IPS DF 6.9 (cell line): Measurements from ENCODE around the gene CCDC27.

ENCODE experiments used
- DNase-seq: peaks from one replicate; pipeline ENCODE4 v3.0.0-alpha.2; 2013; ENCODE audit warnings: low read depth, low spot score
- H3K27ac ChIP-seq: one replicate; pipeline ENCODE4 v1.5.1; 2013; ENCODE audit warnings: low read length, control low read depth
- H3K27me3 ChIP-seq: 2 replicates; pipeline ENCODE4 v1.6.1; 2013; ENCODE audit warnings: mild to moderate bottlenecking, low read length; ENCODE audit not compliant: control insufficient read depth, insufficient read depth
- H3K36me3 ChIP-seq: 2 replicates; pipeline ENCODE4 v1.6.1; 2013; ENCODE audit warnings: low read length; ENCODE audit not compliant: control insufficient read depth, insufficient read depth
- H3K4me1 ChIP-seq: 2 replicates; pipeline ENCODE4 v1.6.1; 2013; ENCODE audit warnings: low read length; ENCODE audit not compliant: control insufficient read depth, insufficient read depth
- H3K4me3 ChIP-seq: 2 replicates; pipeline ENCODE4 v1.5.1; 2013; ENCODE audit warnings: mild to moderate bottlenecking, low read length
- H3K9me3 ChIP-seq: 2 replicates; pipeline ENCODE4 v1.6.1; 2013; ENCODE audit warnings: low read length, inconsistent platforms; ENCODE audit not compliant: control insufficient read depth, insufficient read depth
- WGBS: extraction: QIAGEN DNeasy Blood & Tissue Kit; methylation state at CpG from one replicate; pipeline ENCODE4 v1.1.7; 2013; ENCODE audit warnings: mixed read lengths, missing lambda C conversion rate; ENCODE audit not compliant: insufficient read length, insufficient coverage; 5-methylcytosine and 5-hydroxymethylcytosine counted together

The CCDC27 gene

DNA sequence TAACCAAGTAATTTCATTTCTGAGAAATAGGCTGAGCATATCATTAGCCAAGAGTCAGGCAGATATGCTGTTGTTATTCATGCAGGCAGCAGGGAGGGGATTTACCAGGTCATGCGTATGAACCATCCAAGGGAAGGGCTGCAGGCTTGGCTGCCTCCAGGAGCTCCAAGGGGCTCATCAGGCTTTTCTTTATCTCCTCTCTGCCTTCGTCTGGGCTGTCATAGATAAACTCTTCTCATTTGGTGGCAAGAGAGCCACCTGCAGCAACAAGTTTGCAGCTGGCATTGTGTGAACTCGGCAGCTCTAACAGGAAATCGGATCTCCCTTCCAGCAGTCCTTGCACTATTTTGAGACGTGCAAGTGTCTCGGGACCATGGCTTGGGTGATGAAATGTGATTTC, 7.5 kb downstream of the CCDC27 start:
- Histone ChIP-seq H3K36me3 (no peaks in the 10 kb centered on the region), H3K4me3 (no peak overlapping the region), H3K27ac (no peak overlapping the region), H3K4me1 (no peaks in the 10 kb centered on the region), H3K27me3 (no peaks in the 10 kb centered on the region), H3K9me3 (no peaks in the 10 kb centered on the region; the same call in 1 of the 2 replicates)
- DNase-seq: no peak
- WGBS: no CpG with 5 or more reads among the region's 6 CpGs

DNA sequence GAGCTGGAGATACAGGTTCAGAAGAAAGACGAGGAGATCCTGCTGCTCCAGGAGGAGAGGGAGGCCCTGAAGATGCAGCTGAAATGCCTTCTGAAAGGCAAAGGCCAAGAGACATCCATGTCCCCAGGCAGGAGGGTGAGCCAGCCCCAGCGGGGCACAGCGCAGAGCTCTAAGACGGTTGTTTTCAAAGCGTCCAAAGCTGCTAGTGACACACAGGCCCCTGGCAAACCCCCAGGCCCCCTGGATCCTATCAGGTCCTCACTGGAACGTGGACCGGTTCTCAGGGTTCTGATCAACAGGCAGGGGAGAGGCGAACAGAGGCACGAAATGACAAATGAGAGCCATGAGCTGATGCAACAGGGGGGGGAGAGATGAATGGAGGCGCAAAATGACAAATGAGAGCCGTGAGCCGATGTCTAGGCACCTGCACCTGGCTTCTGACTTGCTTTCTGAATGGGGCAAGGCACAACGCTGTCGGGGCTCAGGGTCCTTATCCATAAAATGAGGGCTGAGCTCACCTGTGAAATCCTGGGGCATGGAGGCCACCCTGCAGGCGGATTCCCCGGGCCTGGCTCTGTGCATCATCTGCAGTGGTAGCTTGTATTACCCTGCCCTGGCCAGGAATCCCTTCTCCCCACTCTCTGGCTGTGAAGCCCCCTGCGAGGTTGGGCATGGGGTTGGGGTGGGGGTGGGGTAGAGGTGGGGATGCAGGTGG, 9.2 kb downstream of the CCDC27 start:
- Histone ChIP-seq H3K36me3 (no peaks in the 10 kb centered on the region), H3K9me3 (no peaks in the 10 kb centered on the region; the same call in 1 of the 2 replicates), H3K27ac (no peak overlapping the region), H3K27me3 (no peaks in the 10 kb centered on the region), H3K4me3 (no peak overlapping the region), H3K4me1 (no peaks in the 10 kb centered on the region)
- no CpG with 5 or more reads among the region's 17 CpGs for WGBS
- no peak for DNase-seq

GRCh38 chr1:3762151-3762872, 10.1 kb downstream of the CCDC27 start:
- H3K27ac ChIP-seq: no peak overlapping the region
- no peaks in the 10 kb centered on the region for H3K4me1 ChIP-seq
- WGBS: no CpG with 5 or more reads among the region's 15 CpGs
- no peak for DNase-seq
- no peaks in the 10 kb centered on the region; the same call in 1 of the 2 replicates for H3K9me3 ChIP-seq
- no peak overlapping the region for H3K4me3 ChIP-seq
- no peaks in the 10 kb centered on the region for H3K36me3 ChIP-seq
- H3K27me3 ChIP-seq: no peaks in the 10 kb centered on the region

DNA sequence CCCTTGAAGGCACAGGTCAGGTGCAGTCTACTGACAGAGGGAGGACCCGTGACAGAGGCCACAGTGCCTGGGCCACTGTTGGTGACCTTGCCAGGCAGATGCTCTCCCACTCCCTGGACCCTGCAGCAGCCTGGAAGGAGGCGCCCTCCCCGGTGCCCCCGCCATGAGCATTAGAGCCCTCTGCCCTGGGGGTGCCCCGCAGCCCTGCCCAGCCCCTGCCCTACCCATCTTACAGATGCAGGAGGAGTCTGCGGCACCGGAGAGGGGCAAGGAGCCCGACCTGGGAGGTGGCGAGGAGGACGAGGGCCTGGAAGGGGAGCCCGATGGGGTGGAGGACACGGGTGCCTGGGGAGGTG, 10.6 kb downstream of the CCDC27 start:
- no CpG with 5 or more reads among the region's 12 CpGs for WGBS
- Histone ChIP-seq H3K36me3 (no peaks in the 10 kb centered on the region), H3K27ac (no peak overlapping the region), H3K27me3 (no peaks in the 10 kb centered on the region), H3K4me3 (no peak overlapping the region), H3K9me3 (no peaks in the 10 kb centered on the region; the same call in 1 of the 2 replicates), H3K4me1 (no peaks in the 10 kb centered on the region)
- no peak for DNase-seq

- Histone ChIP-seq H3K9me3 (no peaks in the 10 kb centered on the region; the same call in 1 of the 2 replicates), H3K36me3 (no peaks in the 10 kb centered on the region), H3K27me3 (no peaks in the 10 kb centered on the region), H3K4me1 (no peaks in the 10 kb centered on the region), H3K27ac (no peak overlapping the region), H3K4me3 (no peak overlapping the region)
- no peak for DNase-seq
- WGBS: no CpG with 5 or more reads among the region's 31 CpGs
These were observed 11.3 kb downstream of the CCDC27 start for GRCh38 chr1:3763351-3764125.

GRCh38 chr1:3767328-3767925, 15.2 kb downstream of the CCDC27 start:
- H3K4me1 ChIP-seq: peaks cover 3% of the 10 kb centered on the region; the same call in 1 of the 2 replicates
- H3K4me3 ChIP-seq: no peak overlapping the region
- H3K9me3 ChIP-seq: no peaks in the 10 kb centered on the region
- no peak for DNase-seq
- no peaks in the 10 kb centered on the region for H3K27me3 ChIP-seq
- H3K36me3 ChIP-seq: no peaks in the 10 kb centered on the region
- WGBS: no CpG with 5 or more reads among the region's 17 CpGs
- H3K27ac ChIP-seq: no peak overlapping the region

GRCh38 chr1:3768811-3769390, 16.7 kb downstream of the CCDC27 start:
- H3K9me3 ChIP-seq: no peaks in the 10 kb centered on the region
- H3K4me3 ChIP-seq: no peak overlapping the region
- WGBS: no CpG with 5 or more reads among the region's 22 CpGs
- DNase-seq: no peak
- H3K36me3 ChIP-seq: no peaks in the 10 kb centered on the region
- no peaks in the 10 kb centered on the region for H3K27me3 ChIP-seq
- peaks cover 7% of the 10 kb centered on the region; the same call in 1 of the 2 replicates for H3K4me1 ChIP-seq
- H3K27ac ChIP-seq: no peak overlapping the region

- no CpG with 5 or more reads among the region's 16 CpGs for WGBS
- H3K4me3 ChIP-seq: no peak overlapping the region
- H3K27ac ChIP-seq: no peak overlapping the region
These were observed 18.0 kb downstream of the CCDC27 start for GRCh38 chr1:3770047-3770765.

DNA sequence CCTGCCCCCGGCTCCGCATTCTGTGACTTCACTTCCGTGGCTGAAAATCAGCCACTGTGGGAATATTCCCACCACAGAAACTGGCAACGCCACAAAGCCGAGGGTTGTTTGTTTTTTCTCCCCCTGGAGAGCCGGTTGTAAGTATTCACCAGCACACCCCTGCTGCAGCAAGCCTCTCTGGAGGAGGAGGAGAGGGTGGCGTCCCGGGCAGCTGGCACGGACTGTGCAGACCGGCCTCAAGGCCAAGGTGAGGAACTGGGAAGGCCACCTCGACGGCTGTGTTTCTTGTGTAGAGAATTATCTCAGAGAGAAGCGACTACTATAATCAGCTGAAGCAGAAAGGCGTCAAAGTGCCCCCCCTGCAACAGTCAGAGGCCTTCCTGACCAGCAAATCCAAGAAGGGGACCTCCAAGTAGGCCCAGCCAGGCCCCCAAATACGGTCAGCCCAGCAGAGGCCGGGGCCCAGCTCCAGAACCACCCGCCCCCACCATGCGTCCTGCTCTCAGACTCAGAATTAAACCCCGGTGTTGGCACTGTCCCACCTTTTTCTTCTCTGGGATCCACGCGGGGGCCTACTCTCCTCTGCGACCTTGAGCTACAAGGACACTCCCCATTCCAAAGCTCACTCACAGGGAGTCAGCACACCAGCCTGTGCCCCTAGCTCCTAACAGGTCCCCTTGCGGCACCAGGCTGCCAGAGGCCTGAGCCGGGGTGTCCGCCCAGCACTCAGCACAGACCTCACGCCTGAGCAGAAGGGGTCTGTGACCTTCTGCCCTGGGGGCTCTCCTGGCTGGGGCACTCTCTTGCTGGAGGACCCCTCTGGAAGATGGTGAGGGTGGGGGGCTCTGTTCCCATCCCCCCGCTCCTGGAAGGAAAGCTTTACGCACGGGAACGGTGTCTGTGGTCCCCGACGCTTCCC, 19.1 kb downstream of the CCDC27 start:
- no peak overlapping the region for H3K27ac ChIP-seq
- H3K36me3 ChIP-seq: no peaks in the 10 kb centered on the region; the same call in 1 of the 2 replicates
- peak overlapping the region; percentile 52; the same call in 1 of the 2 replicates for H3K4me3 ChIP-seq
- peaks cover 15% of the 10 kb centered on the region for H3K4me1 ChIP-seq
- no peak for DNase-seq
- no peaks in the 10 kb centered on the region for H3K9me3 ChIP-seq
- no peaks in the 10 kb centered on the region for H3K27me3 ChIP-seq
- WGBS: no CpG with 5 or more reads among the region's 32 CpGs

More at GRCh38 chr1:3770047-3770765, 18.0 kb downstream of the CCDC27 start:
- Histone ChIP-seq H3K4me1 (peaks cover 8% of the 10 kb centered on the region), H3K27me3 (no peaks in the 10 kb centered on the region), H3K9me3 (no peaks in the 10 kb centered on the region), H3K36me3 (no peaks in the 10 kb centered on the region)
- no peak for DNase-seq
